T-helper 2 cell treated with Interferon-gamma antibody and Interleukin-4, amounts not matched to agents 5 μg/mL and 100 μg/mL, for 36 hours (primary cell): Measurements from ENCODE around the gene CHCHD10.
A peak's percentile ranks its signal among the peaks of the same experiment; 100 is the strongest.

Source experiments
- DNase-seq: peaks from one replicate; pipeline ENCODE4 v3.0.0; 2021; ENCODE audit warnings: low spot score
- H3K27ac Mint-ChIP-seq: one replicate; pipeline ENCODE4 v1.8.0; 2021; ENCODE audit warnings: mild to moderate bottlenecking, mixed read lengths
- H3K27me3 Mint-ChIP-seq: one replicate; pipeline ENCODE4 v1.8.0; 2021; ENCODE audit warnings: low read depth, mixed read lengths
- H3K36me3 Mint-ChIP-seq: one replicate; pipeline ENCODE4 v1.8.0; 2021; ENCODE audit warnings: low read depth, mixed read lengths
- H3K4me1 Mint-ChIP-seq: one replicate; pipeline ENCODE4 v1.8.0; 2021; ENCODE audit warnings: low read depth, mixed read lengths
- H3K4me3 Mint-ChIP-seq: one replicate; pipeline ENCODE4 v1.8.0; 2022; ENCODE audit warnings: mild to moderate bottlenecking, moderate library complexity, mixed read lengths
- H3K9me3 Mint-ChIP-seq: one replicate; pipeline ENCODE4 v1.8.0; 2021; ENCODE audit warnings: mixed read lengths

The CHCHD10 gene

GRCh38 chr22:23772649-23773473 lies 5.1 kb upstream of the CHCHD10 start, which contains the start of gene MMP11:
Gene MMP11 (plus strand): TSS chr22:23772849. CDS start chr22:23772871, 22 bp downstream.
- Mint-ChIP-seq H3K4me1 (peaks cover 6% of the 10 kb centered on the region), H3K27me3 (peaks cover 13% of the 10 kb centered on the region), H3K27ac (no peak within 1 kb of the TSS), H3K9me3 (no peaks in the 10 kb centered on the region), H3K4me3 (peak within 1 kb of the TSS; percentile 75), H3K36me3 (no peaks in the 10 kb centered on the region)
- peak; percentile 25 for DNase-seq

- no peak overlapping the region for H3K27ac Mint-ChIP-seq
Observed at GRCh38 chr22:23772315-23772648, 4.5 kb upstream of the CHCHD10 start.

GRCh38 chr22:23769321-23769965 lies 1.7 kb upstream of the CHCHD10 start:
- DNase-seq = no peak
- Mint-ChIP-seq H3K27me3 (peaks cover 8% of the 10 kb centered on the region), H3K4me1 (peaks cover 19% of the 10 kb centered on the region)

More at GRCh38 chr22:23772315-23772648, 4.5 kb upstream of the CHCHD10 start:
- H3K4me1 Mint-ChIP-seq = peaks cover 6% of the 10 kb centered on the region
- H3K9me3 Mint-ChIP-seq = no peaks in the 10 kb centered on the region
- H3K4me3 Mint-ChIP-seq = peak overlapping the region; percentile 75
- DNase-seq = no peak
- peaks cover 13% of the 10 kb centered on the region for H3K27me3 Mint-ChIP-seq
- no peaks in the 10 kb centered on the region for H3K36me3 Mint-ChIP-seq

GRCh38 chr22:23767303-23767672 lies 484 bp downstream of the CHCHD10 start:
- Mint-ChIP-seq H3K27ac (peak overlapping the region; percentile 45), H3K9me3 (no peaks in the 10 kb centered on the region), H3K4me1 (peaks cover 28% of the 10 kb centered on the region), H3K4me3 (peak overlapping the region; percentile 71), H3K27me3 (peaks cover under 1% of the 10 kb centered on the region), H3K36me3 (no peaks in the 10 kb centered on the region)
- DNase-seq = no peak

More at GRCh38 chr22:23769321-23769965, 1.7 kb upstream of the CHCHD10 start:
- H3K27ac Mint-ChIP-seq = no peak overlapping the region
- peak overlapping the region; percentile 38 for H3K4me3 Mint-ChIP-seq
- H3K9me3 Mint-ChIP-seq = no peaks in the 10 kb centered on the region
- H3K36me3 Mint-ChIP-seq = no peaks in the 10 kb centered on the region

- no peaks in the 10 kb centered on the region for H3K36me3 Mint-ChIP-seq
- DNase-seq = no peak
- H3K4me1 Mint-ChIP-seq = peaks cover 24% of the 10 kb centered on the region
- no peaks in the 10 kb centered on the region for H3K27me3 Mint-ChIP-seq
- H3K4me3 Mint-ChIP-seq = no peak overlapping the region
- no peaks in the 10 kb centered on the region for H3K9me3 Mint-ChIP-seq
- H3K27ac Mint-ChIP-seq = peak overlapping the region; percentile 53
Observed at GRCh38 chr22:23764899-23765881, 2.6 kb downstream of the CHCHD10 start.

- H3K27me3 Mint-ChIP-seq = no peaks in the 10 kb centered on the region
- no peak for DNase-seq
- no peaks in the 10 kb centered on the region for H3K36me3 Mint-ChIP-seq
- H3K4me3 Mint-ChIP-seq = peak overlapping the region; percentile 67
- no peak overlapping the region for H3K27ac Mint-ChIP-seq
- no peaks in the 10 kb centered on the region for H3K9me3 Mint-ChIP-seq
- peaks cover 24% of the 10 kb centered on the region for H3K4me1 Mint-ChIP-seq
Observed at GRCh38 chr22:23763954-23764353, 3.8 kb downstream of the CHCHD10 start.

- Mint-ChIP-seq H3K27ac (no peak overlapping the region), H3K27me3 (no peaks in the 10 kb centered on the region), H3K4me1 (peaks cover 24% of the 10 kb centered on the region), H3K9me3 (no peaks in the 10 kb centered on the region), H3K4me3 (peak overlapping the region; percentile 67), H3K36me3 (no peaks in the 10 kb centered on the region)
- peak; percentile 21 for DNase-seq
Observed at GRCh38 chr22:23763579-23763945, 4.2 kb downstream of the CHCHD10 start.

GRCh38 chr22:23762842-23763578 lies 4.8 kb downstream of the CHCHD10 start, which contains the start of gene C22orf15:
Gene C22orf15 (plus strand): TSS chr22:23762990. CDS start chr22:23763307, 317 bp downstream.
- H3K4me1 Mint-ChIP-seq = peaks cover 24% of the 10 kb centered on the region
- no peak for DNase-seq

GRCh38 chr22:23760056-23760455 lies 7.7 kb downstream of the CHCHD10 start:
- no peak overlapping the region for H3K4me3 Mint-ChIP-seq
- no peaks in the 10 kb centered on the region for H3K9me3 Mint-ChIP-seq
- H3K36me3 Mint-ChIP-seq = no peaks in the 10 kb centered on the region
- peaks cover 11% of the 10 kb centered on the region for H3K4me1 Mint-ChIP-seq
- no peak for DNase-seq
- H3K27ac Mint-ChIP-seq = no peak overlapping the region
- H3K27me3 Mint-ChIP-seq = no peaks in the 10 kb centered on the region

More at GRCh38 chr22:23762842-23763578, 4.8 kb downstream of the CHCHD10 start, which contains the start of gene C22orf15:
- Mint-ChIP-seq H3K36me3 (no peaks in the 10 kb centered on the region), H3K27ac (no peak within 1 kb of the TSS), H3K9me3 (no peaks in the 10 kb centered on the region), H3K27me3 (no peaks in the 10 kb centered on the region), H3K4me3 (peak within 1 kb of the TSS; percentile 67)

GRCh38 chr22:23759566-23759965 lies 8.2 kb downstream of the CHCHD10 start:
- Mint-ChIP-seq H3K4me1 (peaks cover 11% of the 10 kb centered on the region), H3K9me3 (no peaks in the 10 kb centered on the region), H3K27ac (no peak overlapping the region), H3K4me3 (no peak overlapping the region), H3K36me3 (no peaks in the 10 kb centered on the region), H3K27me3 (no peaks in the 10 kb centered on the region)
- no peak for DNase-seq

- Mint-ChIP-seq H3K4me3 (no peak overlapping the region), H3K27ac (no peak overlapping the region), H3K36me3 (no peaks in the 10 kb centered on the region), H3K27me3 (peaks cover 1% of the 10 kb centered on the region), H3K9me3 (no peaks in the 10 kb centered on the region), H3K4me1 (no peaks in the 10 kb centered on the region)
- DNase-seq = no peak
Observed at GRCh38 chr22:23756891-23757290, 10.9 kb downstream of the CHCHD10 start.

GRCh38 chr22:23755711-23756110 lies 12.1 kb downstream of the CHCHD10 start:
- H3K9me3 Mint-ChIP-seq = no peaks in the 10 kb centered on the region
- no peak overlapping the region for H3K27ac Mint-ChIP-seq
- peaks cover 1% of the 10 kb centered on the region for H3K27me3 Mint-ChIP-seq
- DNase-seq = no peak
- no peaks in the 10 kb centered on the region for H3K36me3 Mint-ChIP-seq
- H3K4me3 Mint-ChIP-seq = no peak overlapping the region
- H3K4me1 Mint-ChIP-seq = no peaks in the 10 kb centered on the region
